Endothelial cell of umbilical vein (primary cell): Measurements from ENCODE around the gene LRRC14B. TPM values are rescaled to one million over a fixed set of nuclear protein-coding genes. Genes with fewer than 3 reads are reported as not detected.
"Not testable (repeated sequence)": the region's sequence is repeated elsewhere in the genome, so short reads cannot be mapped to it uniquely, and the experiment has no call there.

ENCODE experiments used
- BruUV-seq: library from RNA; stranded (reverse); fragments of 400-500 nt; replicated peaks from 2 replicates; lab custom pipeline; 2021; lab: Mats Ljungman, UMichigan
- CTCF ChIA-PET: fragments of 300-600, 350-600 bp; sonication (Branson Sonifier 250); formaldehyde crosslinking; loops from one replicate; lab custom pipeline; 2021; ENCODE audit warnings: antibody characterized with exemption, inconsistent platforms; lab: Charles Lee
- POLR2A ChIA-PET: fragments of 300-600, 350-600 bp; sonication (Branson Sonifier 250); formaldehyde crosslinking; loops from one replicate; lab custom pipeline; 2021; ENCODE audit warnings: antibody characterized with exemption, inconsistent platforms; lab: Charles Lee
- DNase-seq: peaks from one replicate; pipeline ENCODE4 v3.0.0-alpha.2; 2011; ENCODE audit warnings: low read depth, low spot score
- FAIRE-seq: peaks from 2 replicates; lab custom pipeline; 2011; peaks lifted over from hg19 to GRCh38; lab: Jason Lieb, UNC
- H2AFZ ChIP-seq: 2 replicates; pipeline ENCODE4 v1.6.0; 2012; ENCODE audit warnings: low read depth, low read length, control low read depth, inconsistent platforms
- H3K27ac ChIP-seq: 2 replicates; pipeline ENCODE4 v1.5.1; 2011; ENCODE audit warnings: low read depth, mild to moderate bottlenecking, control low read depth, low read length, moderate library complexity; ENCODE audit not compliant: insufficient read depth
- H3K27me3 ChIP-seq, 2 experiments: 2 replicates each; pipeline versions ENCODE4 v1.6.0 to v1.6.1; 2011; ENCODE audit warnings: low read length in 2 of 2, mixed read lengths in 1 of 2; ENCODE audit not compliant: control insufficient read depth in 2 of 2, insufficient read depth in 2 of 2
- H3K36me3 ChIP-seq, 2 experiments: 2 replicates in 1 of 2; 3 replicates in 1 of 2; pipeline ENCODE4 v1.5.1; 2011; ENCODE audit warnings: low read length in 2 of 2, mild to moderate bottlenecking in 1 of 2, moderate library complexity in 1 of 2; ENCODE audit not compliant: control insufficient read depth in 2 of 2, insufficient read depth in 2 of 2; ENCODE audit errors: extremely low read depth in 1 of 2
- H3K4me1 ChIP-seq: 3 replicates; pipeline ENCODE4 v1.5.1; 2011; ENCODE audit warnings: mild to moderate bottlenecking, low read length; ENCODE audit not compliant: control insufficient read depth, insufficient read depth; ENCODE audit errors: extremely low read depth
- H3K4me2 ChIP-seq: 2 replicates; pipeline ENCODE4 v1.6.1; 2011; ENCODE audit warnings: low read length, control low read depth, mixed read lengths; ENCODE audit not compliant: insufficient read depth
- H3K4me3 ChIP-seq, 3 experiments: fragments of 200-600 bp in 1 of 3; sonication (generic), shearing (Covaris generic) in 1 of 3; replicated peaks in 1 of 3; 2 replicates each; pipeline ENCODE4 v1.5.1; 2011 to 2016; ENCODE audit warnings: control low read depth in 3 of 3, low read length in 3 of 3, mild to moderate bottlenecking in 2 of 3, inconsistent platforms in 1 of 3, low read depth in 1 of 3, moderate library complexity in 1 of 3; ENCODE audit not compliant: insufficient read depth in 1 of 3
- H3K79me2 ChIP-seq: 2 replicates; pipeline ENCODE4 v1.6.0; 2012; ENCODE audit warnings: low read length, inconsistent platforms; ENCODE audit not compliant: control insufficient read depth, insufficient read depth
- H3K9ac ChIP-seq: replicated peaks from 2 replicates; pipeline ENCODE3; 2011; ENCODE audit warnings: low read length, control low read depth; ENCODE audit not compliant: insufficient read depth; ENCODE audit errors: extremely low read depth
- H3K9me1 ChIP-seq: replicated peaks from 3 replicates; pipeline ENCODE4 v1.6.0; 2011; ENCODE audit warnings: mild to moderate bottlenecking, low read length; ENCODE audit not compliant: control insufficient read depth, insufficient read depth; ENCODE audit errors: extremely low read depth
- H3K9me3 ChIP-seq: replicated peaks from 2 replicates; pipeline ENCODE4 v1.5.1; 2012; ENCODE audit warnings: low read length, inconsistent platforms; ENCODE audit not compliant: control insufficient read depth, insufficient read depth
- H4K20me1 ChIP-seq: replicated peaks from 2 replicates; pipeline ENCODE3; 2011; ENCODE audit warnings: mild to moderate bottlenecking, low read length; ENCODE audit not compliant: control insufficient read depth, insufficient read depth; ENCODE audit errors: extremely low read depth
- EZH2 ChIP-seq: IDR thresholded peaks from 2 replicates; pipeline ENCODE4 v1.6.1; 2012; ENCODE audit warnings: borderline replicate concordance, low read depth, mild to moderate bottlenecking, moderate library complexity, low read length, inconsistent platforms; ENCODE audit not compliant: severe bottlenecking
- FOS ChIP-seq: IDR thresholded peaks from 2 replicates; pipeline ENCODE4 v1.6.1; 2011; ENCODE audit warnings: mild to moderate bottlenecking, low read length, moderate library complexity, borderline replicate concordance; ENCODE audit not compliant: insufficient read depth
- GATA2 ChIP-seq: IDR thresholded peaks from 2 replicates; pipeline ENCODE4 v1.7.0; 2011; ENCODE audit warnings: low read depth, mild to moderate bottlenecking, moderate library complexity, mixed read lengths, low read length; ENCODE audit not compliant: insufficient read length, insufficient read depth
- JUN ChIP-seq: IDR thresholded peaks from 2 replicates; pipeline ENCODE4 v1.6.1; 2011; ENCODE audit warnings: borderline replicate concordance, low read depth; ENCODE audit not compliant: insufficient read length, insufficient read depth
- MYC ChIP-seq: IDR thresholded peaks from one replicate; pipeline ENCODE4 v1.6.1; 2011; ENCODE audit warnings: mild to moderate bottlenecking, low read depth, low read length
- POLR2A ChIP-seq: IDR thresholded peaks from 2 replicates; pipeline ENCODE4 v1.6.1; 2012; ENCODE audit warnings: low read depth, mild to moderate bottlenecking, control low read depth, low read length
- POLR2AphosphoS5 ChIP-seq: IDR thresholded peaks from 2 replicates; pipeline ENCODE4 v1.6.1; 2012; ENCODE audit warnings: low read depth, mild to moderate bottlenecking, control low read depth, low read length, moderate library complexity; ENCODE audit not compliant: insufficient read depth
- dilution Hi-C: fragments of 300-500 bp; cut with MboI; formaldehyde crosslinking; loops from one replicate; pipeline ENCODE4 v1.15.0; 2019; ENCODE audit warnings: low sequenced_read_pairs; ENCODE audit not compliant: extremely low pct_ligation_motif_present
- intact Hi-C: fragments of 100-400 bp; cut with micrococcal nuclease; formaldehyde crosslinking; loops from one replicate; pipeline ENCODE4 v1.10.0; 2022
- polyA plus RNA-seq, 4 experiments: library from polyadenylated mRNA; depleted of rRNA in 3 of 4; stranded (reverse) in 3 of 4; unstranded in 1 of 4; fragments of >200 nt; gene quantifications; 2 replicates each; pipeline versions ENCODE4 v1.2.1 to v1.2.3, GENCODE V29; 2011 to 2012; ENCODE audit warnings: missing spikeins in 1 of 4
- total RNA-seq: library from RNA; stranded (reverse); gene quantifications from 2 replicates; pipeline ENCODE4 v1.2.3, GENCODE V29; 2021
- TF ChIP-seq, protein P1 (sequence below), 2 donors: IDR thresholded peaks; 1 replicate in 1 of 2; 2 replicates in 1 of 2; pipeline ENCODE4 v1.5.1; 2011; ENCODE audit warnings: low read length in 2 of 2, mild to moderate bottlenecking in 2 of 2, moderate library complexity in 2 of 2, control low read depth in 1 of 2, inconsistent platforms in 1 of 2, low read depth in 1 of 2; ENCODE audit not compliant: insufficient read depth in 1 of 2; ENCODE audit errors: extremely low read depth in 1 of 2
- TF ChIP-seq, protein P2 (sequence below): IDR thresholded peaks from 2 replicates; pipeline ENCODE4 v1.6.1; 2011; ENCODE audit not compliant: insufficient read depth, insufficient read length

Gene LRRC14B
- total and polyA plus RNA-seq, 2 donors (not counting 3 experiments of a cell fraction or from before 2014, with no cell fraction given), result not detected

DNA sequence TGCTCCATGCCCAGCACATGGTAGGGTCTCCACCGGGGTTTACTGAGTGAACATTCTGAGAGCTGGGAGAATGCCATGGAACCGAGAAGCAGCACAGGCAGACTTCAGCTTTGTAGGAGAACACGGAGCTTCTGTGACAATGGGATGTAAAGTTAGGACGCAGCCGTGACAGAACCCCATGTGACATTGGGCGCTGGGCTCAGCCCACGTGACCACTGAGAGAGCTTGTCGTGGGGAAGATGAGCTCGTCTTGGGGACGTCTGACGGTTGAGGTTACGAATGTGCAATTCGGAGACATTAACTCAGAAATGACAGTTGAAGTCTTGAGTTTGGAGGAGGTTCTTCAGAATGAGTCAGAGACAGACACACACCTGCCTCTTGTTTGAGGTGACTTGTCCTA lies 40.4 kb downstream of the LRRC14B start:
- no TSS peak for BruUV-seq
- H3K4me1 ChIP-seq, result no peaks in the 10 kb centered on the region
- H3K36me3 ChIP-seq, result peaks cover 15 to 43% of the 10 kb centered on the region in 2 experiments
- H3K9me3 ChIP-seq, result no peaks in the 10 kb centered on the region
- no peak for DNase-seq
- H3K9me1 ChIP-seq, result no peaks in the 10 kb centered on the region
- H3K9ac ChIP-seq, result no peak overlapping the region
- no peak overlapping the region for H3K27ac ChIP-seq
- FAIRE-seq, result no peak
- intact Hi-C loops (no loop called here), dilution Hi-C loops (no loop called here)
- no peak overlapping the region for H3K4me2 ChIP-seq
- no peaks in the 10 kb centered on the region for H3K27me3 ChIP-seq
- no peak for TF ChIP-seq POLR2A
- no peak for TF ChIP-seq FOS
- TF ChIP-seq, protein P1, sequence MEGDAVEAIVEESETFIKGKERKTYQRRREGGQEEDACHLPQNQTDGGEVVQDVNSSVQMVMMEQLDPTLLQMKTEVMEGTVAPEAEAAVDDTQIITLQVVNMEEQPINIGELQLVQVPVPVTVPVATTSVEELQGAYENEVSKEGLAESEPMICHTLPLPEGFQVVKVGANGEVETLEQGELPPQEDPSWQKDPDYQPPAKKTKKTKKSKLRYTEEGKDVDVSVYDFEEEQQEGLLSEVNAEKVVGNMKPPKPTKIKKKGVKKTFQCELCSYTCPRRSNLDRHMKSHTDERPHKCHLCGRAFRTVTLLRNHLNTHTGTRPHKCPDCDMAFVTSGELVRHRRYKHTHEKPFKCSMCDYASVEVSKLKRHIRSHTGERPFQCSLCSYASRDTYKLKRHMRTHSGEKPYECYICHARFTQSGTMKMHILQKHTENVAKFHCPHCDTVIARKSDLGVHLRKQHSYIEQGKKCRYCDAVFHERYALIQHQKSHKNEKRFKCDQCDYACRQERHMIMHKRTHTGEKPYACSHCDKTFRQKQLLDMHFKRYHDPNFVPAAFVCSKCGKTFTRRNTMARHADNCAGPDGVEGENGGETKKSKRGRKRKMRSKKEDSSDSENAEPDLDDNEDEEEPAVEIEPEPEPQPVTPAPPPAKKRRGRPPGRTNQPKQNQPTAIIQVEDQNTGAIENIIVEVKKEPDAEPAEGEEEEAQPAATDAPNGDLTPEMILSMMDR (IDR thresholded peaks at IDR 0.05; ENCODE audit: extremely low read depth in 1 of 2, insufficient read depth in 1 of 2, low read depth in 1 of 2, low read length in 2 of 2), result no peak
- no peak for TF ChIP-seq MYC
- TF ChIP-seq EZH2, result no peak
- TF ChIP-seq POLR2AphosphoS5, result no peak
- no peak for TF ChIP-seq JUN
- TF ChIP-seq, protein P2, sequence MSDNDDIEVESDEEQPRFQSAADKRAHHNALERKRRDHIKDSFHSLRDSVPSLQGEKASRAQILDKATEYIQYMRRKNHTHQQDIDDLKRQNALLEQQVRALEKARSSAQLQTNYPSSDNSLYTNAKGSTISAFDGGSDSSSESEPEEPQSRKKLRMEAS, result no peak
- TF ChIP-seq GATA2, result no peak
- H4K20me1 ChIP-seq, result no peaks in the 10 kb centered on the region
- no peak overlapping the region for H3K4me3 ChIP-seq
- H3K79me2 ChIP-seq, result peaks cover 9% of the 10 kb centered on the region
- no peak overlapping the region for H2AFZ ChIP-seq
- ChIA-PET CTCF (interaction anchor here (1.4 kb wide), 1 partner anchor 43 kb away, joined by 3 read pairs; no protein-coding TSS in a partner anchor), POLR2A (no interaction called here)

DNA sequence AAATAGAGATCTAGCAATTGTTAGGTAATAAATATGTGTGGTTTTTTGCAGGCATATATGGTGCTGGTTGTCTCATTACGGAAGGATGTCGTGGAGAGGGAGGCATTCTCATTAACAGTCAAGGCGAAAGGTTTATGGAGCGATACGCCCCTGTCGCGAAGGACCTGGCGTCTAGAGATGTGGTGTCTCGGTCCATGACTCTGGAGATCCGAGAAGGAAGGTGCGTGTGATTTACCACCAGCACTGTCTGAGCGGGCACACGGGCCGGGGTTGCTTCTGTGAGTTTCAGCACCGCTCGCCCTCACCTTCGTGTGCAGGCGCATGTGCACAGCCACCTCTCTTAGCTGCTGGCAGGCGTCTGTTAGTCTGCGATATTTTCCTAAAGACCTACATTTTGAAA lies 42.1 kb downstream of the LRRC14B start:
- CTCF ChIA-PET, H3K9ac ChIP-seq, H4K20me1 ChIP-seq, H3K27ac ChIP-seq, BruUV-seq, H3K27me3 ChIP-seq, dilution Hi-C loops, intact Hi-C loops, H3K9me3 ChIP-seq, H3K79me2 ChIP-seq, FAIRE-seq, DNase-seq, H3K4me1 ChIP-seq, H2AFZ ChIP-seq, H3K9me1 ChIP-seq, H3K4me3 ChIP-seq, POLR2A ChIA-PET, H3K4me2 ChIP-seq: not testable (repeated sequence)
- H3K36me3 ChIP-seq, result peaks cover 13 to 37% of the 10 kb centered on the region in 2 experiments
